WTC11 (cell line): Measurements from ENCODE around the gene IDE. TPM values are rescaled to one million over a fixed set of nuclear protein-coding genes. Genes with fewer than 3 reads are reported as not detected.

Experiments used
- ATAC-seq: fragments of 200-7000 bp; cut with Tn5 transposase; 2 replicates; pipeline ENCODE4 v1.10.0; 2021; ENCODE audit warnings: mild to moderate bottlenecking, moderate library complexity
- CTCF ChIA-PET: fragments of 300-600 bp; sonication (Branson Sonifier 250); formaldehyde crosslinking; loops from one replicate; lab custom pipeline; 2021; ENCODE audit warnings: antibody characterized with exemption; lab: Charles Lee
- POLR2A ChIA-PET: fragments of 350-600 bp; sonication (Branson Sonifier 250); formaldehyde crosslinking; loops from one replicate; lab custom pipeline; 2021; ENCODE audit warnings: antibody characterized with exemption; lab: Charles Lee
- DNase-seq: peaks from one replicate; pipeline ENCODE4 v3.0.0; 2021; ENCODE audit warnings: low spot score
- H3K27ac Mint-ChIP-seq: 2 replicates; pipeline ENCODE4 v1.8.0; 2021; ENCODE audit warnings: mixed read lengths
- H3K27me3 Mint-ChIP-seq: 2 replicates; pipeline ENCODE4 v1.8.0; 2021; ENCODE audit warnings: low read depth, mild to moderate bottlenecking, moderate library complexity, mixed read lengths
- H3K36me3 Mint-ChIP-seq: 2 replicates; pipeline ENCODE4 v1.8.0; 2021; ENCODE audit warnings: mixed read lengths
- H3K4me1 Mint-ChIP-seq: 2 replicates; pipeline ENCODE4 v1.8.0; 2022; ENCODE audit warnings: mixed read lengths
- H3K4me3 Mint-ChIP-seq: 2 replicates; pipeline ENCODE4 v1.8.0; 2021; ENCODE audit warnings: mild to moderate bottlenecking, moderate library complexity, mixed read lengths
- H3K9me3 Mint-ChIP-seq: 2 replicates; pipeline ENCODE4 v1.8.0; 2021; ENCODE audit warnings: mixed read lengths
- CREB1 ChIP-seq: sonication (generic); formaldehyde crosslinking; IDR thresholded peaks from 2 replicates; pipeline ENCODE4 v1.8.0; 2023; ENCODE audit warnings: mild to moderate bottlenecking, missing genetic modification reagents
- GABPB1 ChIP-seq: sonication (generic); formaldehyde crosslinking; IDR thresholded peaks from 2 replicates; pipeline ENCODE4 v1.8.1; 2023; ENCODE audit warnings: mild to moderate bottlenecking, missing genetic modification reagents
- NR3C1 ChIP-seq: sonication (generic); formaldehyde crosslinking; conservative IDR thresholded peaks from 2 replicates; pipeline ENCODE4 v1.8.1; 2023; ENCODE audit warnings: low read depth, mild to moderate bottlenecking, missing genetic modification reagents
- SMAD4 ChIP-seq: sonication (generic); formaldehyde crosslinking; IDR thresholded peaks from 2 replicates; pipeline ENCODE4 v1.8.0; 2022; ENCODE audit warnings: mild to moderate bottlenecking, missing genetic modification reagents
- SP1 ChIP-seq: sonication (generic); formaldehyde crosslinking; conservative IDR thresholded peaks from 2 replicates; pipeline ENCODE4 v1.8.1; 2022; ENCODE audit warnings: missing genetic modification reagents
- TEAD1 ChIP-seq: sonication (generic); formaldehyde crosslinking; IDR thresholded peaks from 2 replicates; pipeline ENCODE4 v1.8.0; 2022; ENCODE audit warnings: mild to moderate bottlenecking, missing genetic modification reagents
- ZNF317 ChIP-seq: sonication (generic); formaldehyde crosslinking; IDR thresholded peaks from 2 replicates; pipeline ENCODE4 v1.8.1; 2023; ENCODE audit warnings: low read depth, mild to moderate bottlenecking, moderate library complexity, missing genetic modification reagents, borderline replicate concordance
- ZNF671 ChIP-seq: fragments of 250-450 bp; sonication (Bioruptor Pico); IDR thresholded peaks from 2 replicates; pipeline ENCODE4 v1.8.0; 2021; ENCODE audit warnings: mild to moderate bottlenecking
- total RNA-seq: library from RNA; stranded (reverse); gene quantifications from 3 replicates; pipeline ENCODE4 v1.2.3, GENCODE V29; 2021
- TF ChIP-seq, protein P1 (sequence below): fragments of 250-450 bp; sonication (Bioruptor Pico); IDR thresholded peaks from 2 replicates; pipeline ENCODE4 v1.9.0; 2021; ENCODE audit warnings: mild to moderate bottlenecking
- TF ChIP-seq, protein P2 (sequence below): sonication (generic); formaldehyde crosslinking; IDR thresholded peaks from 2 replicates; pipeline ENCODE4 v1.8.1; 2022; ENCODE audit warnings: low read depth, missing genetic modification reagents, borderline replicate concordance
- TF ChIP-seq, protein P3 (sequence below): sonication (generic); formaldehyde crosslinking; IDR thresholded peaks from 2 replicates; pipeline ENCODE4 v1.8.1; 2023; ENCODE audit warnings: mild to moderate bottlenecking, missing genetic modification reagents
- TF ChIP-seq, protein P4 (sequence below): fragments of 250-450 bp; sonication (Bioruptor Pico); IDR thresholded peaks from 2 replicates; pipeline ENCODE4 v1.9.0; 2021; ENCODE audit warnings: mild to moderate bottlenecking, borderline replicate concordance
- TF ChIP-seq, protein P5 (sequence below): sonication (generic); formaldehyde crosslinking; IDR thresholded peaks from 2 replicates; pipeline ENCODE4 v1.8.1; 2023; ENCODE audit warnings: mild to moderate bottlenecking, moderate library complexity, missing genetic modification reagents
- TF ChIP-seq, protein P6 (sequence below): fragments of 250-450 bp; sonication (Bioruptor Pico); IDR thresholded peaks from 2 replicates; pipeline ENCODE4 v2.1.2; 2022; ENCODE audit warnings: mild to moderate bottlenecking, moderate library complexity
- TF ChIP-seq, protein P7 (sequence below): sonication (generic); formaldehyde crosslinking; IDR thresholded peaks from 2 replicates; pipeline ENCODE4 v1.8.1; 2023; ENCODE audit warnings: mild to moderate bottlenecking, missing genetic modification reagents

IDE gene
- total RNA-seq, 1 experiment from 2014 or later = 50.5 TPM

DNA sequence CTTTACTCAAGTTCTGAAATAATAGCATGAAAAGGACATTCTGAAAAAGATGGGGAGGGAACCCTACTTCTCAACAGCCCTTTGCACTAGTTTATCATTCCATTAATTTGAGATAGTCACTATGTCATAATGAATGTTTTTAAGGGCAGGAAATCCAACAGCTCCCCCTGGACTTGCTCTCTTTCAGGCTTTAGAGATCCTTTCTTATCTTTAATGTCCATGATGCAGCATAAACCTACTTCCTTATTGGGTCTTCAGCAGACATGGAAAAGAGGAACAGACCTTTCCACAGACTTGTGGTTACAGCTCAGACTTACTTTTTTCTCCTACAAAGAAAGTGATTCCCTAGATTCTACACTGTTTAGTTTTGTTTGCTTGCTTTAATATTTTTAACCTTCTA lies 87.3 kb downstream of the IDE start:
- H3K4me3 Mint-ChIP-seq = no peak overlapping the region
- no peak for DNase-seq
- no peaks in the 10 kb centered on the region for H3K27me3 Mint-ChIP-seq
- no peak overlapping the region for H3K27ac Mint-ChIP-seq
- POLR2A ChIA-PET = no interaction called here
- TF ChIP-seq, protein P1, sequence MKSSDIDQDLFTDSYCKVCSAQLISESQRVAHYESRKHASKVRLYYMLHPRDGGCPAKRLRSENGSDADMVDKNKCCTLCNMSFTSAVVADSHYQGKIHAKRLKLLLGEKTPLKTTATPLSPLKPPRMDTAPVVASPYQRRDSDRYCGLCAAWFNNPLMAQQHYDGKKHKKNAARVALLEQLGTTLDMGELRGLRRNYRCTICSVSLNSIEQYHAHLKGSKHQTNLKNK (CRISPR knock-in tag) = no peak
- TF ChIP-seq GABPB1 (CRISPR knock-in tag) (no peak), CREB1 (CRISPR knock-in tag) (no peak), SMAD4 (CRISPR knock-in tag) (no peak), TEAD1 (CRISPR knock-in tag) (no peak), NR3C1 (no peak), ZNF317 (no peak), ZNF671 (no peak), SP1 (CRISPR knock-in tag) (no peak)
- TF ChIP-seq, protein P2, sequence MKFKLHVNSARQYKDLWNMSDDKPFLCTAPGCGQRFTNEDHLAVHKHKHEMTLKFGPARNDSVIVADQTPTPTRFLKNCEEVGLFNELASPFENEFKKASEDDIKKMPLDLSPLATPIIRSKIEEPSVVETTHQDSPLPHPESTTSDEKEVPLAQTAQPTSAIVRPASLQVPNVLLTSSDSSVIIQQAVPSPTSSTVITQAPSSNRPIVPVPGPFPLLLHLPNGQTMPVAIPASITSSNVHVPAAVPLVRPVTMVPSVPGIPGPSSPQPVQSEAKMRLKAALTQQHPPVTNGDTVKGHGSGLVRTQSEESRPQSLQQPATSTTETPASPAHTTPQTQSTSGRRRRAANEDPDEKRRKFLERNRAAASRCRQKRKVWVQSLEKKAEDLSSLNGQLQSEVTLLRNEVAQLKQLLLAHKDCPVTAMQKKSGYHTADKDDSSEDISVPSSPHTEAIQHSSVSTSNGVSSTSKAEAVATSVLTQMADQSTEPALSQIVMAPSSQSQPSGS (CRISPR knock-in tag) = no peak
- TF ChIP-seq, protein P3, sequence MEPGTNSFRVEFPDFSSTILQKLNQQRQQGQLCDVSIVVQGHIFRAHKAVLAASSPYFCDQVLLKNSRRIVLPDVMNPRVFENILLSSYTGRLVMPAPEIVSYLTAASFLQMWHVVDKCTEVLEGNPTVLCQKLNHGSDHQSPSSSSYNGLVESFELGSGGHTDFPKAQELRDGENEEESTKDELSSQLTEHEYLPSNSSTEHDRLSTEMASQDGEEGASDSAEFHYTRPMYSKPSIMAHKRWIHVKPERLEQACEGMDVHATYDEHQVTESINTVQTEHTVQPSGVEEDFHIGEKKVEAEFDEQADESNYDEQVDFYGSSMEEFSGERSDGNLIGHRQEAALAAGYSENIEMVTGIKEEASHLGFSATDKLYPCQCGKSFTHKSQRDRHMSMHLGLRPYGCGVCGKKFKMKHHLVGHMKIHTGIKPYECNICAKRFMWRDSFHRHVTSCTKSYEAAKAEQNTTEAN (CRISPR knock-in tag) = no peak
- TF ChIP-seq, protein P4, sequence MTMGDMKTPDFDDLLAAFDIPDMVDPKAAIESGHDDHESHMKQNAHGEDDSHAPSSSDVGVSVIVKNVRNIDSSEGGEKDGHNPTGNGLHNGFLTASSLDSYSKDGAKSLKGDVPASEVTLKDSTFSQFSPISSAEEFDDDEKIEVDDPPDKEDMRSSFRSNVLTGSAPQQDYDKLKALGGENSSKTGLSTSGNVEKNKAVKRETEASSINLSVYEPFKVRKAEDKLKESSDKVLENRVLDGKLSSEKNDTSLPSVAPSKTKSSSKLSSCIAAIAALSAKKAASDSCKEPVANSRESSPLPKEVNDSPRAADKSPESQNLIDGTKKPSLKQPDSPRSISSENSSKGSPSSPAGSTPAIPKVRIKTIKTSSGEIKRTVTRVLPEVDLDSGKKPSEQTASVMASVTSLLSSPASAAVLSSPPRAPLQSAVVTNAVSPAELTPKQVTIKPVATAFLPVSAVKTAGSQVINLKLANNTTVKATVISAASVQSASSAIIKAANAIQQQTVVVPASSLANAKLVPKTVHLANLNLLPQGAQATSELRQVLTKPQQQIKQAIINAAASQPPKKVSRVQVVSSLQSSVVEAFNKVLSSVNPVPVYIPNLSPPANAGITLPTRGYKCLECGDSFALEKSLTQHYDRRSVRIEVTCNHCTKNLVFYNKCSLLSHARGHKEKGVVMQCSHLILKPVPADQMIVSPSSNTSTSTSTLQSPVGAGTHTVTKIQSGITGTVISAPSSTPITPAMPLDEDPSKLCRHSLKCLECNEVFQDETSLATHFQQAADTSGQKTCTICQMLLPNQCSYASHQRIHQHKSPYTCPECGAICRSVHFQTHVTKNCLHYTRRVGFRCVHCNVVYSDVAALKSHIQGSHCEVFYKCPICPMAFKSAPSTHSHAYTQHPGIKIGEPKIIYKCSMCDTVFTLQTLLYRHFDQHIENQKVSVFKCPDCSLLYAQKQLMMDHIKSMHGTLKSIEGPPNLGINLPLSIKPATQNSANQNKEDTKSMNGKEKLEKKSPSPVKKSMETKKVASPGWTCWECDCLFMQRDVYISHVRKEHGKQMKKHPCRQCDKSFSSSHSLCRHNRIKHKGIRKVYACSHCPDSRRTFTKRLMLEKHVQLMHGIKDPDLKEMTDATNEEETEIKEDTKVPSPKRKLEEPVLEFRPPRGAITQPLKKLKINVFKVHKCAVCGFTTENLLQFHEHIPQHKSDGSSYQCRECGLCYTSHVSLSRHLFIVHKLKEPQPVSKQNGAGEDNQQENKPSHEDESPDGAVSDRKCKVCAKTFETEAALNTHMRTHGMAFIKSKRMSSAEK = no peak
- TF ChIP-seq, protein P5, sequence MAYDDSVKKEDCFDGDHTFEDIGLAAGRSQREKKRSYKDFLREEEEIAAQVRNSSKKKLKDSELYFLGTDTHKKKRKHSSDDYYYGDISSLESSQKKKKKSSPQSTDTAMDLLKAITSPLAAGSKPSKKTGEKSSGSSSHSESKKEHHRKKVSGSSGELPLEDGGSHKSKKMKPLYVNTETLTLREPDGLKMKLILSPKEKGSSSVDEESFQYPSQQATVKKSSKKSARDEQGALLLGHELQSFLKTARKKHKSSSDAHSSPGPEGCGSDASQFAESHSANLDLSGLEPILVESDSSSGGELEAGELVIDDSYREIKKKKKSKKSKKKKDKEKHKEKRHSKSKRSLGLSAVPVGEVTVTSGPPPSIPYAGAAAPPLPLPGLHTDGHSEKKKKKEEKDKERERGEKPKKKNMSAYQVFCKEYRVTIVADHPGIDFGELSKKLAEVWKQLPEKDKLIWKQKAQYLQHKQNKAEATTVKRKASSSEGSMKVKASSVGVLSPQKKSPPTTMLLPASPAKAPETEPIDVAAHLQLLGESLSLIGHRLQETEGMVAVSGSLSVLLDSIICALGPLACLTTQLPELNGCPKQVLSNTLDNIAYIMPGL = no peak
- TF ChIP-seq, protein P6, sequence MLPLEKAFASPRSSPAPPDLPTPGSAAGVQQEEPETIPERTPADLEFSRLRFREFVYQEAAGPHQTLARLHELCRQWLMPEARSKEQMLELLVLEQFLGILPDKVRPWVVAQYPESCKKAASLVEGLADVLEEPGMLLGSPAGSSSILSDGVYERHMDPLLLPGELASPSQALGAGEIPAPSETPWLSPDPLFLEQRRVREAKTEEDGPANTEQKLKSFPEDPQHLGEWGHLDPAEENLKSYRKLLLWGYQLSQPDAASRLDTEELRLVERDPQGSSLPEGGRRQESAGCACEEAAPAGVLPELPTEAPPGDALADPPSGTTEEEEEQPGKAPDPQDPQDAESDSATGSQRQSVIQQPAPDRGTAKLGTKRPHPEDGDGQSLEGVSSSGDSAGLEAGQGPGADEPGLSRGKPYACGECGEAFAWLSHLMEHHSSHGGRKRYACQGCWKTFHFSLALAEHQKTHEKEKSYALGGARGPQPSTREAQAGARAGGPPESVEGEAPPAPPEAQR = no peak
- TF ChIP-seq, protein P7, sequence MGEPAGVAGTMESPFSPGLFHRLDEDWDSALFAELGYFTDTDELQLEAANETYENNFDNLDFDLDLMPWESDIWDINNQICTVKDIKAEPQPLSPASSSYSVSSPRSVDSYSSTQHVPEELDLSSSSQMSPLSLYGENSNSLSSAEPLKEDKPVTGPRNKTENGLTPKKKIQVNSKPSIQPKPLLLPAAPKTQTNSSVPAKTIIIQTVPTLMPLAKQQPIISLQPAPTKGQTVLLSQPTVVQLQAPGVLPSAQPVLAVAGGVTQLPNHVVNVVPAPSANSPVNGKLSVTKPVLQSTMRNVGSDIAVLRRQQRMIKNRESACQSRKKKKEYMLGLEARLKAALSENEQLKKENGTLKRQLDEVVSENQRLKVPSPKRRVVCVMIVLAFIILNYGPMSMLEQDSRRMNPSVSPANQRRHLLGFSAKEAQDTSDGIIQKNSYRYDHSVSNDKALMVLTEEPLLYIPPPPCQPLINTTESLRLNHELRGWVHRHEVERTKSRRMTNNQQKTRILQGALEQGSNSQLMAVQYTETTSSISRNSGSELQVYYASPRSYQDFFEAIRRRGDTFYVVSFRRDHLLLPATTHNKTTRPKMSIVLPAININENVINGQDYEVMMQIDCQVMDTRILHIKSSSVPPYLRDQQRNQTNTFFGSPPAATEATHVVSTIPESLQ = no peak
- TF ChIP-seq, all 79 proteins: peak for 0
- CTCF ChIA-PET = no interaction called here
- Mint-ChIP-seq H3K4me1 (no peaks in the 10 kb centered on the region), H3K36me3 (peaks cover 58% of the 10 kb centered on the region), H3K9me3 (no peaks in the 10 kb centered on the region)
- ATAC-seq = no peak
